NT2/D1 (cell line): Measurements from ENCODE around the gene TARS2.

ENCODE experiments used
- SUZ12 ChIP-seq: IDR thresholded peaks from 2 replicates; pipeline ENCODE4 v1.6.1; 2011; ENCODE audit not compliant: insufficient read length, insufficient read depth; ENCODE audit errors: extremely low read depth
- YY1 ChIP-seq: IDR thresholded peaks from 2 replicates; pipeline ENCODE4 v1.6.1; 2011; ENCODE audit not compliant: insufficient read length, insufficient read depth

GRCh38 chr1:150548632-150549495, 61.6 kb downstream of the TARS2 start, which contains the start of gene ADAMTSL4:
- TF ChIP-seq SUZ12 = no peak
- no peak for TF ChIP-seq YY1
